Activated CD4-positive, alpha-beta T cell treated with anti-CD3 and anti-CD28 coated beads, Interleukin-2, Interleukin-4, amounts not matched to agents 100 ng/mL and 50 ng/mL, durations not matched to agents 16 hours and 8 hours (primary cell): ENCODE results near the gene CUEDC1.
"Not testable (repeated sequence)": the region's sequence is repeated elsewhere in the genome, so short reads cannot be mapped to it uniquely, and the experiment has no call there.

Source experiments
- DNase-seq: peaks from one replicate; pipeline ENCODE4 v3.0.0-alpha.2; 2020; ENCODE audit warnings: low spot score

CUEDC1 gene

GRCh38 chr17:57938061-57938502, 17.1 kb downstream of the CUEDC1 start:
- DNase-seq = no peak

DNA sequence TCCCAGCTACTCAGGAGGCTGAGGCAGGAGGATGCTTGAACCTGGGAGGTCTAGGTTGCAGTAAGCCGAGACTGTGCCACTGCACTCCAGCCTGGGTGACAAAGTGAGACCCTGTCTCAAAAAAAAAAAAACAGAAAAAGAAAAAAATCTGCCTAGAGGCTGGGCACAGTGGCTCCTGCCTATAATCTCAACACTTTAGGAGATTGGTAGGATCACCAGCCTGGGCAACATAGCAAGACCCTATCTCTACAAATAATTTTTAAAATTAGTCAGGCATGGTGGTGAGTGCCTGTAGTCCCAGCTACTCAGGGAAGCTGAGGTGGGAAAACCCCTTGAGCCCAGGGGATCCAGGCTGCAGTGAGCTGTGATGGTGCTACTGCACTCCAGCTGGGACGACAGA, 17.7 kb downstream of the CUEDC1 start:
- DNase-seq = no peak

GRCh38 chr17:57935833-57936807, 19.1 kb downstream of the CUEDC1 start:
- no peak for DNase-seq

DNA sequence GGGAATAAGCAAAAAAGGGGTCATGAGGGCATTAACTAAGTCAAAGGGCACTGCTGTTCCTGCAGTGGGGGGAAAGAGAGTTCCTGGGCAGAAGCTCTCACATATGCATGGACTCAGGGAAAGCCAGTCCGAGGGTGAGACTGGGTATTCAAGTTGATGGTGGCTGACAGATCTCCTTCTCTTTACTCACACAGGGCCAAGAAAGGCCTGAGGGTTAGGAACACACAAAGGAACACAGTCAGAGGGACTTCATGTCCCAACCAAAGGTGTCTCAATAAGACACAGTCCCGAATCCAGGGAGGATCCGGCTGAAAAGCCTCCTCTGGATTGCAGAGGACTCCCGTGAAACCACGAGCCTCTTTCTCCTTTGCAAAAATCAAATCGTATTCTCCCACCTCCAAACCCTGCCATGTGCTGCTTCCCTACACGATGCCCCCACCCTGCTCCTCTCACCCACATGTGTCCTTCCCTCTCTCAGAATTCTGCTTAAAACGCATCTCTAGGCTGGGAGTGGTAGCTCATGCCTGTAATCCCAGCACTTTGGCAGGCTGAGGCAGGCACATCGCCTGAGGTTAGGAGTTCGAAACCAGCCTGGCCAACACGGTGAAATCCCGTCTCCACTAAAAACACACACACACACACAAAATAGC, 23.6 kb downstream of the CUEDC1 start:
- no peak for DNase-seq

DNA sequence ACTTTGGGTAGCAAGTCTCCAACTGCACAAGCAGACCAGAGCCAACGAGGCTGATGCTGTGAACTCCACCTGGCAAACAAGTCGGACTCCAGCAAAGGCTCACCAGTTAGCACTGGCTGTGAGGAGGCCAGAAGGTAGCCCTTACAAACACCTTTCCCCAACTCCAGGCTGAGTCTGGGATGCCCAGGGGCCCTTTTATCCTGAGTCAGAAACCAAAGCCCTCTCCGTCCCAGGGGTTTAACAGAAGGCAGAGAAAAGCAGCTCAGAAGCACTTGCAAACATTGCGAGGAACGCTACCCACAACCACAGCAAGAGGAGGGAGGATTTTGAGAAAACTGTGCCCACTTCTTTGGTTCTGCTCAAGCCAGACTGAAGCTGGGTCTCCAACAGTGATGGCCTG, 25.0 kb downstream of the CUEDC1 start:
- no peak for DNase-seq

GRCh38 chr17:57929386-57929785, 25.8 kb downstream of the CUEDC1 start:
- no peak for DNase-seq

DNA sequence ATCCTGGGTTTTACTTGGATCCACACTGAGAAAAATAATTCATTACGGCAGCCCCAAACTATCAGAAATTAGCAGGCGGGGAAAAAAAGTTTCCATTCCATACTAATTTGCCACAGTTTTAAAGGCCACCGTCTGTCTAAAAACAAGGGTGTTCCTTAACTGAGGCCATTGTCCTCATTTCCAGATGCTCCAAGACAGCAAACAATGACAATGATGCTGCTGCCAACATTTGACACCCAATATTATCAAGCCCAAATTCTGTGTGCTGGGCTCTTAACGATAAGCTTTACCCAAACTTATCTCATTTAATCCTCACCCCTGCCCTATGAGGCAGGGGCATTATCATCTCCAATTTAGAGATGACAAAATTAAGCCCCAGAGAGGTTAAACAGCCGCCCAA, 26.3 kb downstream of the CUEDC1 start:
- no peak for DNase-seq

DNA sequence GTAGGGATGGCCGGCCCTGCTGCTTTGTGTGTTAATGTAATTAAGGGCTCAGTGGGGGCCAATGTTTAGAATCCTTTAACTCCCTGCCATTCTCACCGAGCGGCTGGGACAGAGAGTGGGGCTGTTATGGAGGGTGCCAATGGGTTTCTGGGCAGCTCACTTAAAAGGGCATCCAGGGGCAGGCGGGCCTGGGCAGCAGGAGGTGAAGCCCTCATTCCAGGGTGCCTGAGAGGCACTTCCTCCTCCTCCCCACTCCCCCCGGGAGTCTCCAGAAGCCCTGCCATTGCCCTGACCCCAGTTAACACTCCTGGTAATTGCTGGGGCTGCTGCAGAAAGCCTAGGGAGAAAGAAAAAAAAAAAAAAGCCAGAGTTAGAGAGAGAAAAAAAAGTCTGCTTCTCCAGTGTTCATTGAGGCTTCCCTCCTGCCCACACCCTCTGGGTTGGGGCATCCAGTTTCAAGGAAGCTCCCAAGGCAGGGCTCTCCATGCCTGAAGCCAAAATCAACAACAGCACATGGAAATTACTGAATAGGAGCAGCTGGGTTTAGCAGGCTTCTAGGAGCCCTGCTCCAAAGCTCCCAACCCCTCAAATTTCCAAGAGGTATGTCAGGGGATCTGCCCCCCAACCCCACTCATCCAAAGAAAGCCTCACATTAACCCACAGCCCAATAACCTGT, 28.0 kb downstream of the CUEDC1 start:
- no peak for DNase-seq

DNA sequence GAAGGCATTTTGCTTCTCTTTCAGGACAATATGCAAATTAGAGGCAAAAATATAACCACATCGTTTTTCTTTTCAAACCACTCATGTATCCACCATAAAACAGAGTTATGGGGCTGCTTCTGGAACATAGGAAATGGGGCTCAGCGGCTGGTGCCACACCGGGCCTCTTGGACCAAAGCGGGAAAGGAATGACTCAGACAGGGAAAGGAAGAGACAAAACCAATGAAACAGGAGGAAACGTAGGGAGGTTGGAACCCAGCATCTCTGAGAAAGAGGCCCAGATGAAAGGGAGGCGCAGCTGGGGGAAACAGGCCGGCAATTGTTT, 28.5 kb downstream of the CUEDC1 start:
- DNase-seq = no peak

DNA sequence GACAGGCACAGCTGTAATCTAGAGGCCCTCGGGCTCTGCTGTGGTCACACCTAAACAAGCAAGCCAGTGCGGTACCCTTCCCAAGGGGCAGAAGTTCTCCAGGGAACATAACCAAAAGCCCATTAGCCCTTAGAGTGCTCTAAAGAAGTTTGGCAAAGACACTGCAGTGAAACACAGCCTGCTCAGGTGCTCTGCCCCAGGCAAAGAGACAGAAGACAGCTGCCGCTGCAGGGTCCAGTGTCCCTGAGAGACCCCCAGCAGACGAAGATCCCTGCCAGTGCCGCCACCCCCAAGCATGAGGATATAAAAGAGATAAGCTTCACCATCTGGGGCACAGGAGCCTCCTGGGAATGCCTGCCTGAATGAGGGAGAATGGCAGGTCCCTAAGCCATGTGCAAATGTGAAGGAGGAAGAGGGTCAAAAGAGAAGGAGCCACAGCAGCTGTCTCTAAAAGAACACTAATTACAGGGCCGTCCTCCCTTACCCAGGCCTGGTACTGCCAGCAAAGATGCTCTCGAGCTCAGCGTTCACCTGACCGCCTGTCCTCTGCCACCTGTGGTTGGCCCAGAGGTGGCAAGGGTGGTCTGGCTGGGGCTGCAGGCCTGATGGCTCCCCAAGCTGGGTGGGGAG, 29.7 kb downstream of the CUEDC1 start:
- DNase-seq = no peak

GRCh38 chr17:57924677-57925076, 30.5 kb downstream of the CUEDC1 start:
- no peak for DNase-seq

GRCh38 chr17:57923182-57923872, 31.9 kb downstream of the CUEDC1 start:
- no peak for DNase-seq

DNA sequence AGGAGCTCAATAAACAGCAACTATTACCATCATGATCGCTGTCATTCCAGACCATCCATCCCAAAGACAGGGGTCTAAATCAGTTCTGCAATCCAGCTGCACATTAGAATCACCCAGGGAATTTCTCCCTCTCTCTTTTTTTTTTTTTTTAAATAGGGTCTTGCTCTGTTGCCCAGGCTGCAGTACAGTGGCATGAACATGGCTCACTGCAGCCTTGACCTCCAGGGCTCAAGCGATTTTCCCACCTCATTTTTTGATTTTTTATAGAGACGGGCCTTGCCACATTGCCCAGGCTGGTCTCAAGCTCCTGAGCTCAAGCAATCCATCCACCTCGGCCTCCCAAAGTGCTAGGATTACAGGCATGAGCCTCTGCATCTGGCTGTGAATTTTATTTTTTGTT, 32.5 kb downstream of the CUEDC1 start:
- not testable (repeated sequence) for DNase-seq

GRCh38 chr17:57920916-57921703, 34.1 kb downstream of the CUEDC1 start:
- DNase-seq = no peak

GRCh38 chr17:57919918-57920317, 35.3 kb downstream of the CUEDC1 start:
- no peak for DNase-seq

GRCh38 chr17:57918017-57918895, 37.0 kb downstream of the CUEDC1 start:
- DNase-seq = no peak

DNA sequence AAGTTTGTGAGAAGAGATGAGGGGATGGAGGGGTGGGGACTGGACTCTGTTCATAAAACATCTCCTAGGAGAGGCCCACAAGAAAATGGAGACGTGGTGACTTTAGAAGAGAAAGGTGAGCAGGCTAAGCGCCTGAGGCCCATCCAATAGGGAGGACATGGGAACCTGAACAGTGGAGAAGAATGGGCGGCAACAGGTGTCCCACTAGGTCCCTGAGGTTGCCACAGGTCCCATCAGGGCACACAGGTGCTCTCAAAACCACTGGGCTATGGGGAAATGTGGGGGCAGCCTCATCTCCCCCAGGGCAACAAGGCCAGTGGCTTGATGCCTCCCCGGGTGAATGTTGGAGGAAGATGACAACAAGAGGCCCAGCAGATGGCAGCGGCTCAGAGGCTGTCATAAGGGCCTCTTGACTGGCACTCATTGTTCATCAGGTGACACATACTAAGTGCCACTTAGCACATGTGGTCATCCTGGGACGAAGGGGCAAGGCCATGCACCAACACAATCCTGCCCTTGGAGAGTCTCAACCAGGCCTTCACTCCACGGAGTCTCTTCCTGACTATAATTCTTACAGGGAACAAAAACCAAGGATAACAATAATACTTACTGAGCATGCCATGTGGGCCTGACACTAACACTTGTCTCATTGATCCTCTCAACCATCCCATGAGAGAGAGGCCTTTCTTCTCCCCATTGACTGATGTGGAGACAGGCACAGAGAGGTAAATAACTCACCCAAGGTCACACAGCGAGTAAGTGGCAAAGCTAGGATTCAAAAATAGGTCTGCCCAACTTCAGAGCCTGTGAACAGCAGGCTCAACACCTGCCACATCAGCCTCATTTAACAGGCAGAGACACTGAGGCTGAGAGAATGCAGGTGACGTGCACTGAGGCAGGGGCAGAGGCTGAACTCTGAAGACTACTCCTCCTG, 38.0 kb downstream of the CUEDC1 start:
- no peak for DNase-seq

- DNase-seq = no peak
Measured at GRCh38 chr17:57915985-57916757, 39.0 kb downstream of the CUEDC1 start.
